B cell (primary cell): Measurements from ENCODE around the gene SCARF1. TPM values are rescaled to one million over a fixed set of nuclear protein-coding genes. Genes with fewer than 3 reads are reported as not detected.

Experiments used
- ATAC-seq: fragments of 200-7000 bp; cut with Tn5 transposase; one replicate; pipeline ENCODE4 v1.10.0; 2021; ENCODE audit warnings: low read depth, mild to moderate bottlenecking, moderate number of reproducible peaks, moderate library complexity
- CTCF ChIA-PET: fragments of 350-600 bp; sonication (Branson Sonifier 250); formaldehyde crosslinking; loops from one replicate; lab custom pipeline; 2021; ENCODE audit warnings: antibody characterized with exemption, inconsistent platforms; lab: Charles Lee
- POLR2A ChIA-PET: fragments of 350-600 bp; sonication (Branson Sonifier 250); formaldehyde crosslinking; loops from one replicate; lab custom pipeline; 2021; ENCODE audit warnings: antibody characterized with exemption; lab: Charles Lee
- DNase-seq: peaks from one replicate; pipeline ENCODE4 v3.0.0; 2013
- H2AFZ ChIP-seq: 2 replicates; pipeline ENCODE4 v1.6.1; 2012; ENCODE audit warnings: mild to moderate bottlenecking, low read depth, low read length; ENCODE audit not compliant: insufficient read depth, poor library complexity, severe bottlenecking
- H3K27ac ChIP-seq, 2 donors: 1 replicate in 1 of 2; 2 replicates in 1 of 2; pipeline ENCODE4 v1.5.1; 2012 to 2013; ENCODE audit warnings: low read length in 2 of 2, mild to moderate bottlenecking in 2 of 2, moderate library complexity in 1 of 2
- H3K27me3 ChIP-seq, 4 experiments: fragments of 200-600 bp in 1 of 4; sonication (generic) in 1 of 4; replicated peaks in 1 of 4; 1 replicate in 2 of 4; 2 replicates in 2 of 4; pipeline versions ENCODE4 v1.6.1 to v1.7.0; 2013 to 2016; ENCODE audit warnings: low read length in 3 of 4, mild to moderate bottlenecking in 2 of 4, mixed read lengths in 1 of 4, moderate library complexity in 1 of 4; ENCODE audit not compliant: insufficient read depth in 4 of 4, control insufficient read depth in 3 of 4; ENCODE audit errors: control extremely low read depth in 1 of 4
- H3K36me3 ChIP-seq, 2 experiments: replicated peaks in 1 of 2; 1 replicate in 1 of 2; 2 replicates in 1 of 2; pipeline versions ENCODE4 v1.6.1 to v1.7.1; 2013; ENCODE audit warnings: low read length in 1 of 2; ENCODE audit not compliant: insufficient read depth in 2 of 2, control insufficient read depth in 1 of 2; ENCODE audit errors: control extremely low read depth in 1 of 2, extremely low read depth in 1 of 2
- H3K4me1 ChIP-seq, 2 donors: fragments of 200-600 bp in 1 of 2; sonication (generic) in 1 of 2; 1 replicate in 1 of 2; 2 replicates in 1 of 2; pipeline versions ENCODE4 v1.5.1 to v1.6.1; 2013 to 2017; ENCODE audit warnings: low read length in 2 of 2; ENCODE audit not compliant: control insufficient read depth in 2 of 2, insufficient read depth in 2 of 2
- H3K4me2 ChIP-seq: replicated peaks from 2 replicates; pipeline ENCODE3; 2012; ENCODE audit warnings: mild to moderate bottlenecking, low read depth, low read length; ENCODE audit not compliant: poor library complexity, severe bottlenecking
- H3K4me3 ChIP-seq, 5 experiments: fragments of 200-600 bp in 1 of 5; sonication (generic) in 1 of 5; 1 replicate in 3 of 5; 2 replicates in 2 of 5; pipeline versions ENCODE4 v1.5.1 to v1.7.0; 2011 to 2016; ENCODE audit warnings: low read length in 4 of 5, mild to moderate bottlenecking in 4 of 5, low read depth in 2 of 5, control low read depth in 1 of 5, moderate library complexity in 1 of 5; ENCODE audit not compliant: insufficient read depth in 1 of 5; ENCODE audit errors: control extremely low read depth in 1 of 5, extremely low read depth in 1 of 5
- H3K79me2 ChIP-seq: fragments of 200-600 bp; sonication (generic); one replicate; pipeline ENCODE4 v1.6.0; 2016; ENCODE audit warnings: low read length; ENCODE audit not compliant: control insufficient read depth, insufficient read depth
- H3K9ac ChIP-seq: fragments of 200-600 bp; sonication (generic); 2 replicates; pipeline ENCODE4 v1.6.1; 2017; ENCODE audit warnings: mild to moderate bottlenecking, low read length, moderate library complexity
- H3K9me3 ChIP-seq, 3 donors: one replicate each; pipeline versions ENCODE4 v1.6.1 to v1.7.1; 2013; ENCODE audit warnings: low read length in 2 of 3; ENCODE audit not compliant: control insufficient read depth in 2 of 3, insufficient read depth in 1 of 3; ENCODE audit errors: control extremely low read depth in 1 of 3
- H4K20me1 ChIP-seq: 2 replicates; pipeline ENCODE4 v1.6.0; 2012; ENCODE audit warnings: mild to moderate bottlenecking, low read length; ENCODE audit not compliant: insufficient read depth, control insufficient read depth, poor library complexity, severe bottlenecking
- H3K27ac Mint-ChIP-seq: one replicate; pipeline ENCODE4 v1.8.0; 2021; ENCODE audit warnings: mixed read lengths
- H3K27me3 Mint-ChIP-seq: one replicate; pipeline ENCODE4 v1.8.0; 2021; ENCODE audit warnings: mixed read lengths
- H3K4me1 Mint-ChIP-seq: one replicate; pipeline ENCODE4 v1.8.0; 2021; ENCODE audit warnings: mixed read lengths
- H3K4me3 Mint-ChIP-seq: one replicate; pipeline ENCODE4 v1.8.0; 2021; ENCODE audit warnings: mixed read lengths
- H3K9me3 Mint-ChIP-seq: one replicate; pipeline ENCODE4 v1.8.0; 2022; ENCODE audit warnings: mixed read lengths; ENCODE audit not compliant: insufficient read depth
- CTCF ChIP-seq: fragments of 200-600 bp; IDR thresholded peaks from one replicate; pipeline ENCODE4 v1.8.0; 2022; ENCODE audit warnings: antibody characterized with exemption, mild to moderate bottlenecking
- EZH2 ChIP-seq: IDR thresholded peaks from 2 replicates; pipeline ENCODE4 v1.6.1; 2012; ENCODE audit warnings: borderline replicate concordance, low read depth, mild to moderate bottlenecking, moderate library complexity, low read length; ENCODE audit not compliant: insufficient read depth, poor library complexity, severe bottlenecking
- WGBS: methylation state at CpG from one replicate; pipeline ENCODE4 v1.1.5; 2013; ENCODE audit warnings: missing lambda C conversion rate; ENCODE audit not compliant: insufficient coverage; 5-methylcytosine and 5-hydroxymethylcytosine counted together
- intact Hi-C: fragments of 100-400 bp; cut with micrococcal nuclease; formaldehyde crosslinking; loops from one replicate; pipeline ENCODE4 v1.10.0; 2022
- polyA plus RNA-seq: library from polyadenylated mRNA; depleted of rRNA; stranded (reverse); fragments of >200 nt; gene quantifications from 2 replicates; pipeline ENCODE4 v1.2.3, GENCODE V29; 2012
- total RNA-seq, 2 donors: library from RNA; stranded (reverse); fragments of 120-200 nt in 1 of 2; gene quantifications; 1 replicate in 1 of 2; 2 replicates in 1 of 2; pipeline versions ENCODE4 v1.2.3 to v1.2.4, GENCODE V29; 2013 to 2022

SCARF1 gene
- total and polyA plus RNA-seq, 2 donors (not counting 1 experiment from before 2014, with no cell fraction given): 0.54 to 3.7 TPM

- ATAC-seq (no peak), DNase-seq (no peak)
- H3K4me2 ChIP-seq: peak overlapping the region; percentile 84
- H3K79me2 ChIP-seq: peaks cover 45% of the 10 kb centered on the region
- peak overlapping the region; percentile 91 for H3K9ac ChIP-seq
- peaks cover 17 to 28% of the 10 kb centered on the region in 2 donors for H3K4me1 ChIP-seq
- peak overlapping the region; percentile 100 for H3K4me3 Mint-ChIP-seq
- H3K27ac ChIP-seq: peak overlapping the region in 1 of 2 donors; percentile 90
- no peaks in the 10 kb centered on the region for H3K27me3 Mint-ChIP-seq
- peaks cover 56% of the 10 kb centered on the region for H4K20me1 ChIP-seq
- H3K9me3 Mint-ChIP-seq: no peaks in the 10 kb centered on the region
- peak overlapping the region; percentile 18 to 97 (median 92) for H3K4me3 ChIP-seq
- H3K27ac Mint-ChIP-seq: peak overlapping the region; percentile 100
- ChIA-PET POLR2A (interaction anchor here (1.2 kb wide), 1 partner anchor 35 kb away, joined by 7 read pairs; the partner anchor contains the start of gene RILP), CTCF (interaction anchor here (0.7 to 2.9 kb wide), 10 partner anchors 14 to 357 kb away, joined by 3 to 13 read pairs (median 4); partner anchors contain the start of genes RILP and RTN4RL1)
- TF ChIP-seq EZH2: no peak
- no peak overlapping the region for H2AFZ ChIP-seq
- 55% methylated on average over 2 of the region's 5 CpGs for WGBS
- no peaks in the 10 kb centered on the region for H3K27me3 ChIP-seq
- H3K36me3 ChIP-seq: peaks cover 3 to 49% of the 10 kb centered on the region in 2 experiments
- H3K4me1 Mint-ChIP-seq: peaks cover 37% of the 10 kb centered on the region
- intact Hi-C loops: no loop called here
- no peaks in the 10 kb centered on the region for H3K9me3 ChIP-seq
Measured at GRCh38 chr17:1683459-1683858, 37.9 kb upstream of the SCARF1 start.

GRCh38 chr17:1676401-1676800, 30.9 kb upstream of the SCARF1 start:
- Mint-ChIP-seq H3K4me3 (no peak overlapping the region), H3K27ac (peak overlapping the region; percentile 10)
- POLR2A ChIA-PET: no interaction called here

More at GRCh38 chr17:1676401-1676800, 30.9 kb upstream of the SCARF1 start:
- CTCF ChIA-PET: no interaction called here
- Mint-ChIP-seq H3K9me3 (no peaks in the 10 kb centered on the region), H3K4me1 (peaks cover 3% of the 10 kb centered on the region), H3K27me3 (no peaks in the 10 kb centered on the region)
- Histone ChIP-seq H3K27me3 (no peaks in the 10 kb centered on the region), H4K20me1 (peaks cover 79% of the 10 kb centered on the region), H2AFZ (no peak overlapping the region), H3K4me1 (no peaks in the 10 kb centered on the region), H3K9me3 (no peaks in the 10 kb centered on the region), H3K4me3 (no peak overlapping the region), H3K9ac (no peak overlapping the region), H3K4me2 (no peak overlapping the region), H3K27ac (no peak overlapping the region), H3K36me3 (peaks cover 1 to 94% of the 10 kb centered on the region in 2 experiments), H3K79me2 (peaks cover 57% of the 10 kb centered on the region)
- 97% methylated on average over 13 of the region's 13 CpGs for WGBS
- intact Hi-C loops: no loop called here
- ATAC-seq (no peak), DNase-seq (no peak)
- TF ChIP-seq CTCF (no peak), EZH2 (no peak)
